Mucosa of stomach (tissue), 1 donor: ENCODE measurements around the gene AATK.

Source experiments
- H3K27me3 ChIP-seq: one replicate; pipeline ENCODE4 v1.7.0; 2013; ENCODE audit warnings: mild to moderate bottlenecking, low read length; ENCODE audit not compliant: control insufficient read depth, insufficient read depth
- H3K36me3 ChIP-seq: one replicate; pipeline ENCODE4 v1.7.0; 2013; ENCODE audit warnings: low read length; ENCODE audit not compliant: control insufficient read depth, insufficient read depth
- H3K4me1 ChIP-seq: one replicate; pipeline ENCODE4 v1.7.0; 2013; ENCODE audit warnings: mild to moderate bottlenecking, low read length; ENCODE audit not compliant: control insufficient read depth, insufficient read depth
- H3K4me3 ChIP-seq: one replicate; pipeline ENCODE4 v1.7.0; 2013; ENCODE audit warnings: low read length
- H3K9ac ChIP-seq: one replicate; pipeline ENCODE4 v1.7.0; 2013; ENCODE audit warnings: mild to moderate bottlenecking, low read length, moderate library complexity
- H3K9me3 ChIP-seq: one replicate; pipeline ENCODE4 v1.7.0; 2013; ENCODE audit warnings: mild to moderate bottlenecking, low read length, moderate library complexity; ENCODE audit not compliant: control insufficient read depth
- donor health status: Pancreatic carcinoma.

The AATK gene

GRCh38 chr17:81093619-81094508, 72.2 kb downstream of the AATK start:
- Histone ChIP-seq H3K4me3 (no peak overlapping the region), H3K4me1 (peaks cover 72% of the 10 kb centered on the region), H3K9ac (no peak overlapping the region), H3K9me3 (no peaks in the 10 kb centered on the region), H3K27me3 (no peaks in the 10 kb centered on the region), H3K36me3 (no peaks in the 10 kb centered on the region)

GRCh38 chr17:81092518-81093095, 73.4 kb downstream of the AATK start:
- Histone ChIP-seq H3K36me3 (peaks cover 5% of the 10 kb centered on the region), H3K4me1 (peaks cover 75% of the 10 kb centered on the region), H3K4me3 (no peak overlapping the region), H3K9ac (no peak overlapping the region), H3K27me3 (no peaks in the 10 kb centered on the region), H3K9me3 (no peaks in the 10 kb centered on the region)

DNA sequence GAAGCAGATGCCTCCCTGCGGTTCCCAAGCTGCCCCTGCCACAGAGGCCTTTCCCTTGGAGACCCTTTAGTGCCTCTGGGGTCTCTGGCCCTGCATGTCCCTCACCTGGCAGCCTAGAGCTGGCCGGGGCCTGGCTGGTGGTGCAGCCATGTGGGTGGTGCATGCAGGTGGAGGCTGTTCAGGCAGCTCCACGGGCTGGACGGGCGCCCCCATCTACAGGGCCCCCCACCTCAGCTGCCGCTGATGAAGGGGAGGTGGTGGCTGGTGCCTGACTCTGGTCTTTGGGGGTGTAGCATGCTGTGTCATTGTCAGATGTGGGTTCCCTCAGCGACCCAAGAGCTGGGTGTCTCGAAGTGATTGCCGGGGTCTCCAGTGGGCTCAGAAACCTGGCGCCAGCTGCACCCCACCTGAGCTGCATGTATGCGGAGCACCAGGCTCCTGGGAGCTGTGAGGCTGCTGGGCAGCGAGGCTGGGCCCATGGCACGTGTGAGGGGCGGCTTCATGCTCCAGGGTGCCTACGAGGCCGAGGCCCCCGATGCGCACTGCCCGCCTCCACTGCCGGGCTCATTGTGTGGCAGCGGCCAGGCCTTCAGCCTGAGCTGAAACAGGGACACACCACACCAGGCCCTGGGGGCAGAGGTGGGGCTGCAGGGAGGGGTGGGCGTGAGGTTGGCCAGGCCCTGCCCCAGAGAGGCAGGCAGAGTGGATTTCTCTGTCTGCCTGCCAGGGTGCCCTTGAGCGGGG, 74.1 kb downstream of the AATK start:
- Histone ChIP-seq H3K4me1 (peaks cover 75% of the 10 kb centered on the region), H3K4me3 (no peak overlapping the region), H3K9me3 (no peaks in the 10 kb centered on the region), H3K36me3 (peaks cover 5% of the 10 kb centered on the region), H3K27me3 (no peaks in the 10 kb centered on the region), H3K9ac (no peak overlapping the region)

- no peak overlapping the region for H3K4me3 ChIP-seq
- peaks cover 79% of the 10 kb centered on the region for H3K4me1 ChIP-seq
- H3K9me3 ChIP-seq: no peaks in the 10 kb centered on the region
- H3K9ac ChIP-seq: no peak overlapping the region
- peaks cover 8% of the 10 kb centered on the region for H3K36me3 ChIP-seq
- no peaks in the 10 kb centered on the region for H3K27me3 ChIP-seq
Observed at GRCh38 chr17:81091154-81091553, 74.9 kb downstream of the AATK start.

DNA sequence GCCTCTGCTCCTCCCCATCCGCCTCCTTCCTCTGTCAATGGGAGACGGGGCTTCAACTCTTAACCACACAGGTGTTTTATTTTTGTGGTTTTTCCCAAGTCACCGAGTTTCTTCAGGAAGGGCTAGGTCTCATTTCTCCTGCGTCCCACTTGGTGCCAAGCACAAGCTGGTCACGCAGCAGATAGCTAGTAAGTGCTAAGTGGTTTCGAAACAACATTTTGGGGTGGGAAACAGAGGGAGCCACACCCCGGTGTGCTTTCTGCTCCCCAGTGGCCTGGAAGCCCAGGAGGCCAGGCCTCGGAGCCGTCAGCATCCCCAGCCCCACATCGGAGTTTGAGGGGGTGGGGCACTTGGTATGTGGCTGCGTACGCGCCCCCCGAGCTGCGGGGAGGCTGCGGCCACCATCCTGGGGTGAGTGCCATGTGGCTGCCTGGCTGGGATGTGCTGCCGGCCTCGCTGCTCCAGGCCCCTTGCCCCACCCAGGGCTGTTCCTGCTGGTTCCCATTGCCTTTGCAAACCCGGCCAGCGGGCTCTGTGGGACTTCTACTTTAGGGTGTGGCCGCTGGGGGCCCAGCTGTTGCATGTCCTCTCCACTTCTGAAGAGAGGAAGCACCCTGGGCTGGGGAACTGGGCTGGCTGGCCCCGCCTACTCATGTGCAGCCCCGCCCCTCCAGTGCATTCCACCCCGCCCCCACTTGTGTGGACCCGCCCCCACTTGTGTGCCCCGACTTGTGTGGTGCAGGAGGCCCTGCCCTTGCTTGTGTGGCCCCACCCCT, 75.5 kb downstream of the AATK start:
- H3K27me3 ChIP-seq: no peaks in the 10 kb centered on the region
- peaks cover 82% of the 10 kb centered on the region for H3K4me1 ChIP-seq
- H3K36me3 ChIP-seq: peaks cover 8% of the 10 kb centered on the region

GRCh38 chr17:81086789-81087551, 79.1 kb downstream of the AATK start:
- H3K9me3 ChIP-seq: no peaks in the 10 kb centered on the region
- peak overlapping the region; percentile 29 for H3K9ac ChIP-seq
- H3K36me3 ChIP-seq: peaks cover 8% of the 10 kb centered on the region
- H3K4me3 ChIP-seq: no peak overlapping the region
- peaks cover 91% of the 10 kb centered on the region for H3K4me1 ChIP-seq
- H3K27me3 ChIP-seq: no peaks in the 10 kb centered on the region

More for the DNA sequence above, 75.5 kb downstream of the AATK start:
- no peaks in the 10 kb centered on the region for H3K9me3 ChIP-seq
- H3K4me3 ChIP-seq: peak overlapping the region; percentile 2
- peak overlapping the region; percentile 34 for H3K9ac ChIP-seq

GRCh38 chr17:81085420-81085911, 80.6 kb downstream of the AATK start:
- Histone ChIP-seq H3K9ac (peak overlapping the region; percentile 13), H3K4me1 (peaks cover 92% of the 10 kb centered on the region), H3K27me3 (no peaks in the 10 kb centered on the region), H3K36me3 (peaks cover 8% of the 10 kb centered on the region), H3K4me3 (no peak overlapping the region), H3K9me3 (no peaks in the 10 kb centered on the region)

DNA sequence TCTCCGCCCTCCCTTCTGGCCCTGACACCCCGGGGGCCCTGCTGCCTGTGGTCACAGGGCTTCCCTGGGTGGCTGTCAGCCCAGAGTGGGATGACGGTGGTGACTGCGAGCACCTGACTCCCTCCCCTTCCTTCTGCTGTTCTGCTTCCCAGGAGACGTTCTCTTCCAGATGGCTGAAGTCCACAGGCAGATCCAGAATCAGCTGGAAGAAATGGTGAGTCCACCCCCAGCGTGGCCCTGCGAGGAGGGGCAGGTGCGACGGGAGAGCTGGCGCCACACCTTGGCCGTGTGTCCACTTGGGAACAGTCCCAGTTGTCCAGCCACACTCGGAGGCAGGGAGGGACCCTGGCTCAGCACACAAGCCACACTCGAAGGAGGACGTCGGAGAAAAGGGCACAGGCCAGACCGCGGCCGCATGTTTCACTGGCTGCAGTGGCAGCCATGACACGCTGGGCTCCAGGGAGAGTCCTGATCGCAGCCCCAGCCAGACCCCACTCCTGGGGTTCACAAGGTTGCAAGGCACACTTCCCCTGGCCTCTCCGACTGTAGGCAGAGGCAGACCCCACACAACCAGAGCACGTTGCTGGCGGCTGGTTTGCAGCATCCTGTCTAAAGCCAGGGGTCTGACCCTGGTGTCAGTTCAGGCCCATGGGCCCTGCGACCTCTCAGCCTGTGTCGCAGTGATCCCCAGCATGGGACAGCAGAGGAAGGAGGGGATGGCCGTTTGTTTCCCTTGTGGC, 81.2 kb downstream of the AATK start:
- H3K9me3 ChIP-seq: no peaks in the 10 kb centered on the region
- peaks cover 86% of the 10 kb centered on the region for H3K4me1 ChIP-seq
- peak overlapping the region; percentile 41 for H3K9ac ChIP-seq
- peaks cover 8% of the 10 kb centered on the region for H3K36me3 ChIP-seq
- H3K4me3 ChIP-seq: no peak overlapping the region
- H3K27me3 ChIP-seq: no peaks in the 10 kb centered on the region

GRCh38 chr17:81083125-81083765, 82.8 kb downstream of the AATK start:
- peak overlapping the region; percentile 82 for H3K9ac ChIP-seq
- peaks cover 71% of the 10 kb centered on the region for H3K4me1 ChIP-seq

More at GRCh38 chr17:81083125-81083765, 82.8 kb downstream of the AATK start:
- Histone ChIP-seq H3K27me3 (no peaks in the 10 kb centered on the region), H3K36me3 (peaks cover 4% of the 10 kb centered on the region), H3K4me3 (peak overlapping the region; percentile 28), H3K9me3 (no peaks in the 10 kb centered on the region)
